Esophagus muscularis mucosa (tissue), 3 donors: Measurements from ENCODE around the gene COG4.

Experiments
- POLR2A ChIP-seq: fragments of 450-650 bp; IDR thresholded peaks from one replicate; pipeline ENCODE4 v1.6.1; 2017; ENCODE audit warnings: antibody characterized with exemption, moderate library complexity, mild to moderate bottlenecking, low read depth
- TF ChIP-seq, protein P1 (sequence below), 3 experiments: fragments of 200-600 bp in 2 of 3; fragments of 450-650 bp in 1 of 3; sonication (generic) in 2 of 3; IDR thresholded peaks; one replicate each; pipeline ENCODE4 v1.5.1; 2017 to 2019; ENCODE audit warnings: antibody characterized with exemption in 3 of 3, mild to moderate bottlenecking in 2 of 3, moderate library complexity in 1 of 3

- TF ChIP-seq POLR2A = no peak
- TF ChIP-seq, protein P1, sequence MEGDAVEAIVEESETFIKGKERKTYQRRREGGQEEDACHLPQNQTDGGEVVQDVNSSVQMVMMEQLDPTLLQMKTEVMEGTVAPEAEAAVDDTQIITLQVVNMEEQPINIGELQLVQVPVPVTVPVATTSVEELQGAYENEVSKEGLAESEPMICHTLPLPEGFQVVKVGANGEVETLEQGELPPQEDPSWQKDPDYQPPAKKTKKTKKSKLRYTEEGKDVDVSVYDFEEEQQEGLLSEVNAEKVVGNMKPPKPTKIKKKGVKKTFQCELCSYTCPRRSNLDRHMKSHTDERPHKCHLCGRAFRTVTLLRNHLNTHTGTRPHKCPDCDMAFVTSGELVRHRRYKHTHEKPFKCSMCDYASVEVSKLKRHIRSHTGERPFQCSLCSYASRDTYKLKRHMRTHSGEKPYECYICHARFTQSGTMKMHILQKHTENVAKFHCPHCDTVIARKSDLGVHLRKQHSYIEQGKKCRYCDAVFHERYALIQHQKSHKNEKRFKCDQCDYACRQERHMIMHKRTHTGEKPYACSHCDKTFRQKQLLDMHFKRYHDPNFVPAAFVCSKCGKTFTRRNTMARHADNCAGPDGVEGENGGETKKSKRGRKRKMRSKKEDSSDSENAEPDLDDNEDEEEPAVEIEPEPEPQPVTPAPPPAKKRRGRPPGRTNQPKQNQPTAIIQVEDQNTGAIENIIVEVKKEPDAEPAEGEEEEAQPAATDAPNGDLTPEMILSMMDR (IDR thresholded peaks at IDR 0.05) = no peak
Measured at GRCh38 chr16:70550082-70550481, 26.7 kb upstream of the COG4 start.
